HepG2 (cell line): ENCODE results near the gene PPM1H. TPM values are rescaled to one million over a fixed set of nuclear protein-coding genes. Genes with fewer than 3 reads are reported as not detected.
A peak's percentile ranks its signal among the peaks of the same experiment; 100 is the strongest.

ENCODE experiments used
- AHR ChIP-seq: IDR thresholded peaks from 2 replicates; pipeline ENCODE4 v1.6.1; 2018; ENCODE audit warnings: missing genetic modification reagents, missing compliant biosample characterization
- CENPX ChIP-seq: sonication (generic); formaldehyde crosslinking; IDR thresholded peaks from 2 replicates; pipeline ENCODE4 v1.9.0; 2021; ENCODE audit warnings: mild to moderate bottlenecking, missing genetic modification reagents, moderate library complexity
- EP300 ChIP-seq, 3 experiments: sonication (generic) in 1 of 3; formaldehyde crosslinking in 1 of 3; IDR thresholded peaks; 2 replicates each; pipeline versions ENCODE4 v1.5.1 to v1.6.1; 2011 to 2020; ENCODE audit warnings: low read depth in 2 of 3, low read length in 2 of 3, borderline replicate concordance in 1 of 3, improper control_type of control experiment in 1 of 3, mild to moderate bottlenecking in 1 of 3, missing genetic modification reagents in 1 of 3, moderate library complexity in 1 of 3
- HCFC1 ChIP-seq: fragments of 150-350 bp; IDR thresholded peaks from 2 replicates; pipeline ENCODE4 v1.6.1; 2014; ENCODE audit warnings: low read depth, low read length
- HINFP ChIP-seq: sonication (generic); formaldehyde crosslinking; IDR thresholded peaks from 2 replicates; pipeline ENCODE4 v1.4.0; 2020; ENCODE audit warnings: low read depth, mild to moderate bottlenecking, missing genetic modification reagents
- LBX2 ChIP-seq: sonication (generic); formaldehyde crosslinking; IDR thresholded peaks from 2 replicates; pipeline ENCODE4 v1.5.0; 2020; ENCODE audit warnings: missing genetic modification reagents, mild to moderate bottlenecking, borderline replicate concordance
- NFATC3 ChIP-seq: sonication (generic); formaldehyde crosslinking; IDR thresholded peaks from 2 replicates; pipeline ENCODE4 v1.5.1; 2020; ENCODE audit warnings: mild to moderate bottlenecking, missing genetic modification reagents
- PCBP1 ChIP-seq: fragments of 200-400 bp; formaldehyde crosslinking; IDR thresholded peaks from 2 replicates; pipeline ENCODE4 v1.6.1; 2017; ENCODE audit warnings: mild to moderate bottlenecking, low read depth, low read length, borderline replicate concordance
- RORA ChIP-seq: sonication (generic); formaldehyde crosslinking; IDR thresholded peaks from 2 replicates; pipeline ENCODE4 v1.5.0; 2020; ENCODE audit warnings: mild to moderate bottlenecking, missing genetic modification reagents, moderate library complexity
- SNAPC5 ChIP-seq: sonication (generic); formaldehyde crosslinking; IDR thresholded peaks from 2 replicates; pipeline ENCODE4 v1.8.1; 2023; ENCODE audit warnings: mild to moderate bottlenecking, missing genetic modification reagents, borderline replicate concordance
- SP5 ChIP-seq: IDR thresholded peaks from 2 replicates; pipeline ENCODE4 v1.6.1; 2016; ENCODE audit warnings: low read depth, borderline replicate concordance
- SUZ12 ChIP-seq: fragments of 150-350 bp; IDR thresholded peaks from 2 replicates; pipeline ENCODE4 v1.6.1; 2014; ENCODE audit warnings: low read depth, low read length
- TEAD2 ChIP-seq: sonication (generic); formaldehyde crosslinking; IDR thresholded peaks from 2 replicates; pipeline ENCODE4 v1.9.0; 2021; ENCODE audit warnings: missing genetic modification reagents
- TFE3 ChIP-seq: IDR thresholded peaks from 2 replicates; pipeline ENCODE4 v1.6.1; 2016
- TGIF2 ChIP-seq: IDR thresholded peaks from 2 replicates; pipeline ENCODE4 v1.6.1; 2016; ENCODE audit warnings: control low read depth, missing compliant biosample characterization
- ZFP36 ChIP-seq: fragments of 150-350 bp; IDR thresholded peaks from 2 replicates; pipeline ENCODE4 v1.6.1; 2018; ENCODE audit warnings: borderline replicate concordance, low read length, low read depth; ENCODE audit not compliant: partially characterized antibody
- ZKSCAN8 ChIP-seq: IDR thresholded peaks from 2 replicates; pipeline ENCODE4 v1.6.1; 2016; ENCODE audit warnings: borderline replicate concordance, missing genetic modification reagents, missing compliant biosample characterization
- ZNF296 ChIP-seq: sonication (generic); formaldehyde crosslinking; conservative IDR thresholded peaks from 2 replicates; pipeline ENCODE4 v1.5.0; 2020; ENCODE audit warnings: mild to moderate bottlenecking, missing genetic modification reagents
- ZNF333 ChIP-seq: sonication (generic); formaldehyde crosslinking; IDR thresholded peaks from 2 replicates; pipeline ENCODE4 v1.4.0; 2020; ENCODE audit warnings: mild to moderate bottlenecking, missing genetic modification reagents, borderline replicate concordance
- ZNF776 ChIP-seq: sonication (generic); formaldehyde crosslinking; IDR thresholded peaks from 2 replicates; pipeline ENCODE4 v1.4.0; 2020; ENCODE audit warnings: mild to moderate bottlenecking, missing genetic modification reagents
- ZUFSP ChIP-seq: sonication (generic); formaldehyde crosslinking; IDR thresholded peaks from 2 replicates; pipeline ENCODE4 v1.9.0; 2021; ENCODE audit warnings: missing genetic modification reagents, mild to moderate bottlenecking, borderline replicate concordance
- polyA plus RNA-seq, 8 experiments: library from polyadenylated mRNA; depleted of rRNA in 3 of 8; stranded (reverse) in 7 of 8; unstranded in 1 of 8; fragments of >200 nt; fragmentation: Illumina TruSeq in 4 of 8; extraction: Trizol in 4 of 8; gene quantifications; 2 replicates each; pipeline versions ENCODE4 v1.2.1 to v1.2.3, GENCODE V29; 2011 to 2016; ENCODE audit warnings: low read depth in 4 of 8, missing spikeins in 1 of 8, mixed read lengths in 1 of 8; ENCODE audit not compliant: insufficient read depth in 1 of 8
- total RNA-seq, 5 experiments: library from RNA; depleted of rRNA; stranded (reverse); fragments of >200 nt; fragmentation: Illumina TruSeq; extraction: Trizol; gene quantifications; 2 replicates each; pipeline ENCODE4 v1.2.3, GENCODE V29; 2016; ENCODE audit warnings: low read depth in 1 of 5

The PPM1H gene
- total and polyA plus RNA-seq, 2 of the 13 experiments (the other 11 are each of a cell fraction or from before 2014, with no cell fraction given) = 29.1 to 38.1 TPM

- TF ChIP-seq HINFP (CRISPR knock-in tag) (no peak), CENPX (CRISPR knock-in tag) (no peak), TFE3 (CRISPR knock-in tag) (no peak), TEAD2 (peak; percentile 9; the same call in 1 of the 2 replicates), EP300 (IDR thresholded peaks at IDR 0.05; ENCODE audit: low read depth in 2 of 2, low read length in 2 of 2) (no peak), EP300 (CRISPR knock-in tag; IDR thresholded peaks at IDR 0.05; ENCODE audit: borderline replicate concordance) (no peak), ZUFSP (CRISPR knock-in tag) (no peak), SUZ12 (no peak), SP5 (CRISPR knock-in tag) (no peak), LBX2 (CRISPR knock-in tag) (peak; percentile 64), ZNF296 (CRISPR knock-in tag) (0 out of 2 replicates have a peak, but pooled peaks have one; percentile 31), PCBP1 (0 out of 2 replicates have a peak, but pooled peaks have one; percentile 19), HCFC1 (no peak), RORA (no peak), AHR (CRISPR knock-in tag) (no peak), SNAPC5 (CRISPR knock-in tag) (0 out of 2 replicates have a peak, but pooled peaks have one; percentile 52), ZKSCAN8 (CRISPR knock-in tag) (0 out of 2 replicates have a peak, but pooled peaks have one; percentile 6), ZNF333 (CRISPR knock-in tag) (peak; percentile 49; the same call in 1 of the 2 replicates), ZNF776 (CRISPR knock-in tag) (peak; percentile 73), NFATC3 (CRISPR knock-in tag) (no peak), TGIF2 (no peak), ZFP36 (no peak)
Observed at GRCh38 chr12:62603061-62603810, 331.7 kb downstream of the PPM1H start (continued).
